ENCODE data around the gene PUS1.
"Not testable (repeated sequence)": the region's sequence is repeated elsewhere in the genome, so short reads cannot be mapped to it uniquely, and the experiment has no call there.

Gene PUS1

DNA sequence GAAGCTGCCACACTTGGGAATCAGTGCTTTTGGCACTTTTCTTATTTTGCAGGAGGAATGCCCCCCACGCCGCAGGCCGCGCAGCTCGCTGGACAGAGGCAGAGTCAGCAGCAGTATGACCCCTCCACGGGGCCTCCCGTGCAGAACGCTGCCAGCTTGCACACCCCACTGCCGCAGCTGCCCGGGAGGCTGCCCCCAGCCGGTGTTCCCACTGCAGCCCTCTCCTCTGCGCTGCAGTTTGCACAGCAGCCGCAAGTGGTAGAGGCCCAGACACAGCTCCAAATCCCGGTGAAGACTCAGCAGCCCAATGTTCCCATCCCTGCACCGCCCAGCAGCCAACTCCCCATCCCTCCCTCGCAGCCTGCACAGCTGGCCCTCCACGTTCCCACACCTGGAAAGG lies 53.0 kb downstream of the PUS1 start:
- Histone ChIP-seq H3K4me3 (ENCODE audit: insufficient read depth, low read depth, low read length, poor library complexity, severe bottlenecking) (no peak overlapping the region), H3K4me1 (ENCODE audit: control insufficient read depth, insufficient read depth, low read length, poor library complexity, severe bottlenecking) (no peaks in the 10 kb centered on the region), H3K36me3 (ENCODE audit: control insufficient read depth, insufficient read depth, low read length) (peaks cover 72% of the 10 kb centered on the region), H3K27me3 (replicated peaks; ENCODE audit: control insufficient read depth, insufficient read depth, low read length, poor library complexity, severe bottlenecking) (no peaks in the 10 kb centered on the region), H3K9me3 (ENCODE audit: control insufficient read depth, low read length) (no peaks in the 10 kb centered on the region), H3K27ac (ENCODE audit: insufficient read depth, low read length, poor library complexity, severe bottlenecking) (no peak overlapping the region)
- DNase-seq = no peak

DNA sequence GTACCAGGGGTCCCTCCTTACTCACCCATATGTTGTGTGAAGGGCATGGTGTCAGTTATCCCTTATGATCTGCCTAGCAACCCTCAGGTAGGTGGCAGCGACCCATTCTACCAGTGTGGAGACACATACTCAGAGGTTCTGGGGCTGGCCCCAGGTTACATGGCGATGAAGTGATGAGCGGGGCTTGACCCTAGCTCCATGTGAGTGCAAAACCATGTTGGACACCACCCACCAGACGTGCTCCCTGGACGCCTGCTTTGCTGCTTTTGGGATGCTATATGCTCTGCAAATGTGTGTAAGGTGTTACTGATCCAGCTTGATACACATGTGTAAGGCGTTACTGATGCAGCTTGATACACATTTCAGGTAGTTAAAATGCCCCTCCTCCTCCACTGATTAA lies 54.0 kb downstream of the PUS1 start:
- peaks cover 77% of the 10 kb centered on the region for H3K36me3 ChIP-seq (ENCODE audit: control insufficient read depth, insufficient read depth, low read length)
- H3K27me3 ChIP-seq (replicated peaks; ENCODE audit: control insufficient read depth, insufficient read depth, low read length, poor library complexity, severe bottlenecking) = no peaks in the 10 kb centered on the region
- H3K27ac ChIP-seq (ENCODE audit: insufficient read depth, low read length, poor library complexity, severe bottlenecking) = no peak overlapping the region
- DNase-seq = no peak
- H3K4me1 ChIP-seq (ENCODE audit: control insufficient read depth, insufficient read depth, low read length, poor library complexity, severe bottlenecking) = no peaks in the 10 kb centered on the region
- H3K4me3 ChIP-seq (ENCODE audit: insufficient read depth, low read depth, low read length, poor library complexity, severe bottlenecking) = no peak overlapping the region
- no peaks in the 10 kb centered on the region for H3K9me3 ChIP-seq (ENCODE audit: control insufficient read depth, low read length)

- Histone ChIP-seq H3K27me3 (replicated peaks; ENCODE audit: control insufficient read depth, insufficient read depth, low read length, poor library complexity, severe bottlenecking) (no peaks in the 10 kb centered on the region), H3K9me3 (ENCODE audit: control insufficient read depth, low read length) (no peaks in the 10 kb centered on the region), H3K4me3 (ENCODE audit: insufficient read depth, low read depth, low read length, poor library complexity, severe bottlenecking) (no peak overlapping the region), H3K4me1 (ENCODE audit: control insufficient read depth, insufficient read depth, low read length, poor library complexity, severe bottlenecking) (no peaks in the 10 kb centered on the region), H3K36me3 (ENCODE audit: control insufficient read depth, insufficient read depth, low read length) (peaks cover 79% of the 10 kb centered on the region), H3K27ac (ENCODE audit: insufficient read depth, low read length, poor library complexity, severe bottlenecking) (no peak overlapping the region)
- DNase-seq = no peak
Observed at GRCh38 chr12:131983554-131983953, 54.5 kb downstream of the PUS1 start.

DNA sequence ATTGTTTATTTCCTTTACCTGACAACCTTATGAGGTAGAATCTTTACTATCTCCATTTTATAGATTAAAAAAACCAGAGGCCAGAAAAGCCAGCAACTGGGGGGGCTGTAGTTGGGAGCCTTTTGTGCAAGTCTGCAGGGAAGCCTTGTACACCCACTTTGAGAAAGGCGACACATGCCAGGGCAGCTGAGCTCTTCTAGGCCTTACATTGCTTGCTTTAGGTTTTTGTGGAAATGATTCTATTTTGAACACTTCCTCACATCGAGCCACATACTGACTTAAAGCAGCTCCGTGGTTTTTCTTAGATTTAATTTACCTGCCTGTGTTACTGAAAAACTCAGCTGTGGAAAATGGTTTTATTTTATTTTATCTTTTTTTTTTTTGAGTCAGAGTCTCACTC lies 55.3 kb downstream of the PUS1 start:
- Histone ChIP-seq H3K27ac (ENCODE audit: insufficient read depth, low read length, poor library complexity, severe bottlenecking) (no peak overlapping the region), H3K4me1 (ENCODE audit: control insufficient read depth, insufficient read depth, low read length, poor library complexity, severe bottlenecking) (no peaks in the 10 kb centered on the region), H3K9me3 (ENCODE audit: control insufficient read depth, low read length) (no peaks in the 10 kb centered on the region), H3K4me3 (ENCODE audit: insufficient read depth, low read depth, low read length, poor library complexity, severe bottlenecking) (no peak overlapping the region), H3K27me3 (replicated peaks; ENCODE audit: control insufficient read depth, insufficient read depth, low read length, poor library complexity, severe bottlenecking) (no peaks in the 10 kb centered on the region), H3K36me3 (ENCODE audit: control insufficient read depth, insufficient read depth, low read length) (peaks cover 86% of the 10 kb centered on the region)
- DNase-seq = no peak

DNA sequence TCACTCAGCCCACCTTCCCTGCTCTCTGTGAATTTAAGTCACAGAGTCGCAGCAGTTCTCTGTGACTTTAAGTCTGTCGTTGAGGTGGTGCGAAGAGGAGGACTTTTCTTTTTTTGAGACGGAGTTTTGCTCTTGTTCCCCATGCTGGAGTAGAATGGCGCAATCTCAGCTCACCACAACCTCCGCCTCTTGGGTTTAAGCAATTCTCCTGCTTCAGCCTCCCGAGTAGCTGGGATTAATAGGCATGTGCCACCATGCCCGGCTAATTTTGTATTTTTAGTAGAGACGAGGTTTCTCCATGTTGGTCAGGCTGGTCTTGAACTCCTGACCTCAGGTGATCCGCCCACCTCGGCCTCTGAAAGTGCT lies 56.4 kb downstream of the PUS1 start:
- not testable (repeated sequence) for H3K9me3 ChIP-seq (ENCODE audit: control insufficient read depth, low read length); H3K27me3 ChIP-seq (replicated peaks; ENCODE audit: control insufficient read depth, insufficient read depth, low read length, poor library complexity, severe bottlenecking); H3K4me3 ChIP-seq (ENCODE audit: insufficient read depth, low read depth, low read length, poor library complexity, severe bottlenecking); H3K27ac ChIP-seq (ENCODE audit: insufficient read depth, low read length, poor library complexity, severe bottlenecking); H3K4me1 ChIP-seq (ENCODE audit: control insufficient read depth, insufficient read depth, low read length, poor library complexity, severe bottlenecking); DNase-seq
- H3K36me3 ChIP-seq (ENCODE audit: control insufficient read depth, insufficient read depth, low read length) = peaks cover 87% of the 10 kb centered on the region

DNA sequence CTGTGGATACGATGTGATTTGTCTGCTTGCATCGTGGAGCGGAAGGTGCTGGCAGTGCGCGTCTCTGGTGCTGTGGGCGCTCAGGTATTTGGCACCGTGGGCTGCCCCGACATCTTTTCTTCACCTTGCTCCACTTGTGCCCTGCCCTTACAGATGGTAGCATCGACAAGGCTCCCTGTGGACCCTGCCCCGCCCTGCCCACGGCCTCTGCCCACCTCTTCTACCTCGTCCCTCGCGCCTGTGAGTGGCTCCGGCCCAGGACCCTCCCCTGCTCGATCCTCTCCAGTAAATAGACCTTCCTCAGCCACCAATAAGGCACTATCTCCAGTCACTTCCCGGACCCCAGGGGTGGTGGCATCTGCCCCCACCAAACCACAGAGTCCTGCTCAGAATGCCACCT lies 57.3 kb downstream of the PUS1 start:
- Histone ChIP-seq H3K27me3 (replicated peaks; ENCODE audit: control insufficient read depth, insufficient read depth, low read length, poor library complexity, severe bottlenecking) (no peaks in the 10 kb centered on the region), H3K9me3 (ENCODE audit: control insufficient read depth, low read length) (no peaks in the 10 kb centered on the region), H3K36me3 (ENCODE audit: control insufficient read depth, insufficient read depth, low read length) (peaks cover 87% of the 10 kb centered on the region), H3K4me3 (ENCODE audit: insufficient read depth, low read depth, low read length, poor library complexity, severe bottlenecking) (no peak overlapping the region), H3K4me1 (ENCODE audit: control insufficient read depth, insufficient read depth, low read length, poor library complexity, severe bottlenecking) (no peaks in the 10 kb centered on the region), H3K27ac (ENCODE audit: insufficient read depth, low read length, poor library complexity, severe bottlenecking) (no peak overlapping the region)
- DNase-seq = no peak

- DNase-seq = no peak
- no peaks in the 10 kb centered on the region for H3K4me1 ChIP-seq (ENCODE audit: control insufficient read depth, insufficient read depth, low read length, poor library complexity, severe bottlenecking)
- no peaks in the 10 kb centered on the region for H3K9me3 ChIP-seq (ENCODE audit: control insufficient read depth, low read length)
- H3K36me3 ChIP-seq (ENCODE audit: control insufficient read depth, insufficient read depth, low read length) = peaks cover 86% of the 10 kb centered on the region
- H3K27me3 ChIP-seq (replicated peaks; ENCODE audit: control insufficient read depth, insufficient read depth, low read length, poor library complexity, severe bottlenecking) = no peaks in the 10 kb centered on the region
- H3K27ac ChIP-seq (ENCODE audit: insufficient read depth, low read length, poor library complexity, severe bottlenecking) = no peak overlapping the region
- H3K4me3 ChIP-seq (ENCODE audit: insufficient read depth, low read depth, low read length, poor library complexity, severe bottlenecking) = no peak overlapping the region
Observed at GRCh38 chr12:131986910-131987309, 57.8 kb downstream of the PUS1 start.

DNA sequence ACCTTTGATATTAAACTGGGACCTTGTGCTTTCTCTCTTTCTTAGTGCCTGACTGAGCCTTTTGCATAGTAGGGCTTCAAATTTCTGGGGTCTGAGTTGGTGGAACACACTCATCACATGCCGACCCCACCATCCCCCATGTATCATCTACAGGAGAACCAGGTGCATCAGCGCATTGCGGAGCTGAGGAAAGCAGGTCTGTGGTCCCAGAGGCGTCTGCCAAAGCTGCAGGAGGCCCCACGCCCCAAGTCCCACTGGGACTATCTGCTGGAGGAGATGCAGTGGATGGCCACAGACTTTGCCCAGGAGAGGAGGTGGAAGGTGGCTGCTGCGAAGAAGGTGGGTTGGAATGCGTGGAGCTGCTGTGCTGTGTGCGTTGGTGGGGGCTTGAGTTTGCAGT lies 58.5 kb downstream of the PUS1 start:
- Histone ChIP-seq H3K4me1 (ENCODE audit: control insufficient read depth, insufficient read depth, low read length, poor library complexity, severe bottlenecking) (no peaks in the 10 kb centered on the region), H3K4me3 (ENCODE audit: insufficient read depth, low read depth, low read length, poor library complexity, severe bottlenecking) (no peak overlapping the region), H3K27me3 (replicated peaks; ENCODE audit: control insufficient read depth, insufficient read depth, low read length, poor library complexity, severe bottlenecking) (no peaks in the 10 kb centered on the region), H3K27ac (ENCODE audit: insufficient read depth, low read length, poor library complexity, severe bottlenecking) (no peak overlapping the region), H3K9me3 (ENCODE audit: control insufficient read depth, low read length) (no peaks in the 10 kb centered on the region), H3K36me3 (ENCODE audit: control insufficient read depth, insufficient read depth, low read length) (peaks cover 86% of the 10 kb centered on the region)
- no peak for DNase-seq

DNA sequence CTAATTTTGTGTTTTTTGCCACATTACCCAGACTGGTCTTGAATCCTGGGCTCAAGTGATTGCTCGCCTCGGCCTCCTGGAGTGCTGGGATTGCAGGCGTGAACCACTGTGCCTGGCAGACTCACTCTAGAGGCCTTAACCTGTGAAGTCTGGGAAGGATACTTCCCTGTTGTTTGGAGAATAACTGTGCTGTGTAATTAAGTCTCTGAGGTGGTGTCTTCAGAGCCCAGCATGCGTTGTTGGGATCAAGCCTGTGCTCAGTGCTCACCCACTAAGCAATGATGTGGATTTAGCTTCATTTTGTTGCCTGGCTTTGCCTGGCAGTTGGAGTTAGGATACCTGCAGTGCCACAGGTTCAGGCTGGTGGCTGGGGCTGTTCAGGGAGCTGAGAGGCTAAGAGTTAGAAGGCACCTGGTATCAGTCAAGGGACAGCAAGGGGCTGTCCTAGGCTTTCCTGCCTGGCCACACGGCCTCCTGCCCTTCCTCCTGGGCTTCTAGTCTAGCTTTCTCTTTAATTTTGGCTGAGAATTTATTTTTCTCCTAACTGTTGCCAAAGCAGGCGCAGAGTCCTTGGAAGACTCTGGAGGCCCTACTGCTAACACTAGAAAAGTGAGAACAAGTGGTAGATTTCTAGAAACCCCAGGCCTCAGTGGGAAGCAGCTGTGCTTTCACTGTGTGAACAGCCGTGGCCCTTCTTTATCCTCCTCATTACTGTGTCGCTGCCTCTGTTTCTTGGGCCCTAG lies 59.1 kb downstream of the PUS1 start:
- Histone ChIP-seq H3K4me3 (ENCODE audit: insufficient read depth, low read depth, low read length, poor library complexity, severe bottlenecking) (no peak overlapping the region), H3K27ac (ENCODE audit: insufficient read depth, low read length, poor library complexity, severe bottlenecking) (no peak overlapping the region), H3K27me3 (replicated peaks; ENCODE audit: control insufficient read depth, insufficient read depth, low read length, poor library complexity, severe bottlenecking) (no peaks in the 10 kb centered on the region), H3K4me1 (ENCODE audit: control insufficient read depth, insufficient read depth, low read length, poor library complexity, severe bottlenecking) (no peaks in the 10 kb centered on the region), H3K9me3 (ENCODE audit: control insufficient read depth, low read length) (no peaks in the 10 kb centered on the region), H3K36me3 (ENCODE audit: control insufficient read depth, insufficient read depth, low read length) (peaks cover 87% of the 10 kb centered on the region)
- DNase-seq = no peak

DNA sequence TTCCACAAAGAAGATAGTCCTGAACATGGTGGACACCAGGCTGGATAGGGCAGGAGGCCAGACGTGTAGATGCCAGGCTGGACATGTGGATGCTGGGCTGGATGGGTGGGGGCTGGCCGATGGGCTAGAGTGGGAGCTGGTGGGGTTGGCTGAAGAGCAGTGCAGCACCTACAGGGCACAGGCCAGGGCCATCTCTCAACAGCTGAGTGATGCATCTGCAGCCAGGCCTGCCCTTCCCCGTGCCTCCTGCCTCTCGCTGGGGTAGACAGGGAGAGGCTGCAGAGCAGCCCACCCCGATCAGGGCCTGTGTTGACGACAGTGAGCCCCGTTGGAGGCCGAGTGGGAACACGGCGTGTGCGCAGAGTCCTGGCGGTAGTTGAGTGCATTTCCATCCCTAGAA lies 59.9 kb downstream of the PUS1 start:
- Histone ChIP-seq H3K36me3 (ENCODE audit: control insufficient read depth, insufficient read depth, low read length) (peaks cover 88% of the 10 kb centered on the region), H3K4me1 (ENCODE audit: control insufficient read depth, insufficient read depth, low read length, poor library complexity, severe bottlenecking) (no peaks in the 10 kb centered on the region)
- DNase-seq = no peak

More for the DNA sequence above, 59.9 kb downstream of the PUS1 start:
- no peak overlapping the region for H3K27ac ChIP-seq (ENCODE audit: insufficient read depth, low read length, poor library complexity, severe bottlenecking)
- H3K4me3 ChIP-seq (ENCODE audit: insufficient read depth, low read depth, low read length, poor library complexity, severe bottlenecking) = no peak overlapping the region
- H3K9me3 ChIP-seq (ENCODE audit: control insufficient read depth, low read length) = no peaks in the 10 kb centered on the region
- no peaks in the 10 kb centered on the region for H3K27me3 ChIP-seq (replicated peaks; ENCODE audit: control insufficient read depth, insufficient read depth, low read length, poor library complexity, severe bottlenecking)
